Pons (tissue), 1 donor: ENCODE results near the gene RPL35.
"Not testable (repeated sequence)": the region's sequence is repeated elsewhere in the genome, so short reads cannot be mapped to it uniquely, and the experiment has no call there.

Experiments used
- DNase-seq: peaks from one replicate; pipeline ENCODE4 v3.0.0-alpha.2; 2016; ENCODE audit warnings: low spot score

RPL35 gene

GRCh38 chr9:124852121-124852828 lies 9.5 kb downstream of the RPL35 start:
- DNase-seq: no peak

- no peak for DNase-seq
These were observed 12.0 kb downstream of the RPL35 start for GRCh38 chr9:124849801-124850200.

- no peak for DNase-seq
These were observed 14.8 kb downstream of the RPL35 start for GRCh38 chr9:124846969-124847368.

GRCh38 chr9:124846467-124846866 lies 15.3 kb downstream of the RPL35 start:
- DNase-seq: not testable (repeated sequence)

GRCh38 chr9:124844291-124844690 lies 17.5 kb downstream of the RPL35 start:
- DNase-seq: no peak

GRCh38 chr9:124843456-124844034 lies 18.2 kb downstream of the RPL35 start:
- no peak for DNase-seq

GRCh38 chr9:124841075-124841821 lies 20.5 kb downstream of the RPL35 start:
- no peak for DNase-seq

- DNase-seq: no peak
These were observed 21.4 kb downstream of the RPL35 start for GRCh38 chr9:124840300-124840833.

- DNase-seq: no peak
These were observed 22.0 kb downstream of the RPL35 start for GRCh38 chr9:124839612-124840299.

- DNase-seq: not testable (repeated sequence)
These were observed 23.0 kb downstream of the RPL35 start for GRCh38 chr9:124838567-124839275.

- DNase-seq: not testable (repeated sequence)
These were observed 23.6 kb downstream of the RPL35 start for GRCh38 chr9:124838132-124838531.

- DNase-seq: no peak
These were observed 26.7 kb downstream of the RPL35 start for GRCh38 chr9:124835026-124835557.

- DNase-seq: no peak
These were observed 27.2 kb downstream of the RPL35 start for GRCh38 chr9:124834591-124834990.

- DNase-seq: no peak
These were observed 30.0 kb downstream of the RPL35 start for GRCh38 chr9:124831642-124832364.

GRCh38 chr9:124830593-124830992 lies 31.2 kb downstream of the RPL35 start:
- DNase-seq: no peak

- DNase-seq: no peak
These were observed 32.5 kb downstream of the RPL35 start for GRCh38 chr9:124829334-124829669.

GRCh38 chr9:124828489-124829333 lies 33.0 kb downstream of the RPL35 start:
- DNase-seq: no peak

GRCh38 chr9:124820698-124821623 lies 40.8 kb downstream of the RPL35 start:
- no peak for DNase-seq
